Measurements from ENCODE around the gene NEDD8.
"Not testable (repeated sequence)": the region's sequence is repeated elsewhere in the genome, so short reads cannot be mapped to it uniquely, and the experiment has no call there.

Gene NEDD8

DNA sequence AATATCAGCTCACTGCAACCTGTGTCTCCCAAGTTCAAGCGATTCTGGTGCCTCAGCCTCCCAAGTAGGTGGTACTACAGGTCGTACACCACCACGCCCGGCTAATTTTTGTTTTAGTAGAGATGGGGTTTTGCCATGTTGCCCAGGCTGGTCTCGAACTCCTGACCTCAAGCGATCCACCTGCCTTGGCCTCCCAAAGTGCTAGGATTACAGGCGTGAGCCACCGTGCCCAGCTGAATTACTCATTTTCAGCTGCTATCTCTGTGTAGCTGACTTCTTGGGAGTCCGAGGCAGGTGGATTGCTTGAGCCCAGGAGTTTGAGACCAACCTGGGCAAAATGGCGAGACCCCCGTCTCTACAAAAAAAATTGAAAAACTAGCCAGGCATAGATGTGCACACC, 13.2 kb upstream of the NEDD8 start:
- not testable (repeated sequence) for DNase-seq

DNA sequence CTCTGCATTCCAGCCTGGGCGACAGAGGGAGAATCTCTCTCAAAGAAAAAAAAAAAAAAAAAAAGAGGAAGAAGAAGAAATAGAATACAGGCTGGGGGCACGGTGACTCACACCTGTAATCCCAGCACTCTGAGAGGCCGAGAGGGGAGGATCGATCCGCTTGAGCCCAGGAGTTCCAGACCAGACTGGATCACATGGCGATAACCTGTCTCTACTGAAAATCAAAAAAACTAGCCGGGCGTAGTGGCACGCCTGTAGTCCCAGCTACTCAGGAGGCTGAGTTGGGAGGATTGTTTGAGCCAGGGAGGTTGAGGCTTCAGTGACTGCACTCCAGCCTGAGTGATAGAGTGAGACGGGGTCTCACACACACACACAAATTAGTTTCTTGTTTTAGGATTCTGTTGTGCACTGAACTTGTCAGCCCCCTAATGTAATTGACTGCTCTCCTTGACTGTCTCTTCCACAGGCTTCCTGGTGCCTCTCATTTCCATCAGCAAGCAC, 11.2 kb upstream of the NEDD8 start:
- DNase-seq, result no peak

DNA sequence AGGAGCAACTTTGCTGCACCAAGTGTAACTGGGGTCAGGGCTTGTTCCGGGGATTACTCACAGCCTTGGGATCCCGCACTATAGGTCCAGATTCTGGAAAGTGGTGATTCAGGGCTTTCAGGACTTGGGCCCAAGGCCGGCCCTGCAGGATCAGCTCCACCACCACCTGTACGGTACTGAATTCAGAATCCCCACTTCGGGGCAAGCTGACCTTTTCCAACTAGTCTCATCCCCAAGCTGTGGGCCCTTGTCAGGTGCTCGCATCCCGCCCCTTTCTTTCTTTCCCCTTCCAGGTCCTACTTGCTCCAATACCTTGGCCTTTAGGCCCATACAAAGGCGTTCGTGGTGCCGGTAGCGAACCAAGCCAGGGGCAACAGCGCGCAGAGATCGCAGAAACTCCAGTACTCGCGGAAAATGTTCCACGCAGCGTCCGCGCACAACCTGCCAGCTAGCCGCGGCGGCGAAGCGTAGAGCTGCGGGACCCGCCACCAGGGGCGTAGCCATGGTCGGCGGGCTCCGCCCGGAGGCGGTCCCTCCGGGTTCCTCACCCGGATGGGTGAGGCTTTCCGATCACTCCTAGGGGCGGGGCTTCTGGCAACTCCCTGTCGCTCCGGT, 9.8 kb upstream of the NEDD8 start:
- DNase-seq, result peak; percentile 96

DNA sequence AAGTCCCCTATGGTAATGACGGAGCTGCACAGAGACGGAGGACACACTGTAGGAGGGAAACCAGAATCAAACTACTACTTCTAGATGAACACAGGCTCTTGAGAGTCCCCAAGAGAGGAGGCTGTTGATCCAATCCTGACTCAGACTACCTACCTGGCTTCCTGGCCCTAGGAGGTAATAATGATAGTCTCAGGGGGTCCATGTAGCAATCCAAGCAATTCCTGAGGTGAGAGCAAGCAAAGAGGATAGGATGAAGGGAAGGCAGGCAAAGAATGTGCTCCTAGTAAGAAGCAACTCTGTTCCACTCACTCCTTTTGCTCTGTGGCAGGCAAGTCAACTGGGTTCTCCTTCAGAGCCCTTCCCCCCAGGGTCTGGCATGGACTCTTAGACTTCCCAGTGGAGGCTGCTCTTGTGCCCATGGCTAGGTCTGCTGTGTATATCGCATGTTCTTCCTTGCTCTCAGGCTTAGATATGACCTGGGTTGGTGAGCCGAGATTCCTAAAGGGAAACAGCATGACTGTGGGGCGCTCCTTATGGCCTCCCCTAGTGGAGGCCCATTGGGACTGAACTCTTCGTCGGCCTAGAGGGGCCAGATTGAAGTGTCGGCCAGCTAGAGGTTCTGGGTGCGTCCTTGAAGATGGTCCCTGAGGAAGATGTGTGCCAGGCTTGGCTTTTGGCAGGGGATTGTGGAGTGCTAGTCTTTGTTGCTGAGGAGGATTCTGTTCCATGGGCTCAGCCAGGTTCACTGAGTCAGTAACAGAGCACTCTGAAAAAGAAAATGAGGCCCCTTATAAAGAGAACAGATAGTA, 8.1 kb upstream of the NEDD8 start:
- DNase-seq, result no peak

DNA sequence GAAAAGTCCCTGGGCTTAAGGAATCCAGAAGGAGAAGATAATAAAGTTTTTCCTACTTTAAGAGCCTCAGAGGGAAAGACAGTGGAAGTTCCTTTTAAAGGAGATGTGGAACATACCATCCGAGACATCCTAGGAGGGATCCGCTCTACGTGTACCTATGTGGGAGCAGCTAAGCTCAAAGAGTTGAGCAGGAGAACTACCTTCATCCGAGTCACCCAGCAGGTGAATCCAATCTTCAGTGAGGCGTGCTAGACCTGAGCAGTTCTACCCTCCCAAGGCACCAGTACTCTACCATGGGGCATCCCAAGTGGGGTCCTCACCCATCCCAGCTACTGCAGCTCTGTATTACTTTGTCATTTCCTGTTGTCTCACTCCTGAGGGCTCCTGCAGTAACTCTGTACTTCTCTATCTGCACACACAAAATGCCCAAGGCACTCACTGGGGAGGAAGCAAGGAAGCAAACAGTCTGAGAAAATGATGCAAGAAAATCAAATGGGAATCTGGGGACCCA, 6.4 kb upstream of the NEDD8 start:
- no peak for DNase-seq

DNA sequence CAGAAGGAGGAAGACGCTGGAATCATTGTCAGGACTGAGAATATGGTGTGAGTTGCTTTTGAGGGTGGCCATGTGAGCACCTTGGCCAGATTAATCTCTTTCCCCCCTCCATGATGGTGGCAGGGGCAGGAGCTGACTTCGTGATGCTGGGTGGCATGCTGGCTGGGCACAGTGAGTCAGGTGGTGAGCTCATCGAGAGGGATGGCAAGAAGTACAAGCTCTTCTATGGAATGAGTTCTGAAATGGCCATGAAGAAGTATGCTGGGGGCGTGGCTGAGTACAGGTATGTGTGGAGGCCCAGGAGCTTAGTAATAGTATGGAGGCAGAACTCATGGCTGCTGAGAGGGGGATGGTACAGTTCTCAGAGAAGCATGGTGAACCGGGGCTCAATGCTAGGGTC, 6.0 kb upstream of the NEDD8 start:
- DNase-seq, result no peak

DNA sequence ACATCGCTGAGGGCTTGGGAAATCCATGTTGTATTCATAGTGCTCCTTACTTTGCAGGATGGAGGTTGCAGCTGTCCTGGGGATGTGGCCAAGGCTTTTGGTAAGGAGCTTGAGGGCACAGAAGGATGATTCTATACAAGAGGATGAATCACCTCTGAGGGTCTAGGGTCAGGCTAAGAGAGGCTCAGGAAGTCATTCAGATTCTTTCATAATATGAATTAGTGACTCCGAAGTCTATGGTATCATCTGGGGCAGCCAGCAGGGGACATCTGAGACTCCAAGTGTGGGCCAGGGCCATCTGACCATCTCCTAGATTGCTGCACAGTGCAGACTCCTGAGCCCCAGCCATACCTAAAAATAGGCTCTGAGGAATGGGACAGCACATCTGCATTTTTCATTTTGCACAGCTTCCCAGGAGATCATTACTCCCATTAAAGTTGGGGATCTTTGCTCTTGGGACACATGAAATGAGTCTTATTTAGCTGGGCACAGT, 5.3 kb upstream of the NEDD8 start:
- DNase-seq, result no peak

DNA sequence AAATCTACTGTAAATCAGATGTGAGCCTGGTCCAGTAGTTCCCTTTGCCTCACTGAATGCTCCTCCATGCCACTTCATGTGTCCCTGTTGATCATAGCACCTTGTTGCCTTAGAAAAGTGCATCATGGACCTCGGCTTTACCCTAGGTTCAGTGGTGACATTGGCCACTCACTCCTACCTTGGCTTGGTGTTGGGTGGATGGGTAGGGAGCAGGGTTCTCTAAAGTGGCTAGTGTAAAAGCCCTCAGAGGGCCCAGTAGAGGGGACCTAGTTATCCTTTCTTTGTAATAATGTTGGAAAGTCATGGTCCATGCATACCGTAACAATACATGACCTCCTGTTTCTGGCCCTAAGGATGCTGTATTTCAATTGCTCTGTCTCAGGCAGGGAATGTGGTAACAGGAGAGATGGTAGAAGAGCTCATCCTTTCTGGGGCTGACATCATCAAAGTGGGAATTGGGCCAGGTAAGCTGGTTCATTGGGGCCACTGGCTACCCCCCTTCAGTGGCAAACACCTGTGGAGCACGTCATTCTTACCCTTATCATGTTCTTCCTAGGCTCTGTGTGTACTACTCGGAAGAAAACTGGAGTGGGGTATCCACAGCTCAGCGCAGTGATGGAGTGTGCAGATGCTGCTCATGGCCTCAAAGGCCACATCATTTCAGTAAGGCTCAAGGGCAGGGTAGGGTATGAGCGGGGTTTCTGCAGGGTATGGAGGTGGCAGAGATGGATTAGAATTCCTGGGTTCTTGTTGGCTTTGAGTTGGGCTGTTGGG, 4.7 kb upstream of the NEDD8 start:
- DNase-seq, result no peak

DNA sequence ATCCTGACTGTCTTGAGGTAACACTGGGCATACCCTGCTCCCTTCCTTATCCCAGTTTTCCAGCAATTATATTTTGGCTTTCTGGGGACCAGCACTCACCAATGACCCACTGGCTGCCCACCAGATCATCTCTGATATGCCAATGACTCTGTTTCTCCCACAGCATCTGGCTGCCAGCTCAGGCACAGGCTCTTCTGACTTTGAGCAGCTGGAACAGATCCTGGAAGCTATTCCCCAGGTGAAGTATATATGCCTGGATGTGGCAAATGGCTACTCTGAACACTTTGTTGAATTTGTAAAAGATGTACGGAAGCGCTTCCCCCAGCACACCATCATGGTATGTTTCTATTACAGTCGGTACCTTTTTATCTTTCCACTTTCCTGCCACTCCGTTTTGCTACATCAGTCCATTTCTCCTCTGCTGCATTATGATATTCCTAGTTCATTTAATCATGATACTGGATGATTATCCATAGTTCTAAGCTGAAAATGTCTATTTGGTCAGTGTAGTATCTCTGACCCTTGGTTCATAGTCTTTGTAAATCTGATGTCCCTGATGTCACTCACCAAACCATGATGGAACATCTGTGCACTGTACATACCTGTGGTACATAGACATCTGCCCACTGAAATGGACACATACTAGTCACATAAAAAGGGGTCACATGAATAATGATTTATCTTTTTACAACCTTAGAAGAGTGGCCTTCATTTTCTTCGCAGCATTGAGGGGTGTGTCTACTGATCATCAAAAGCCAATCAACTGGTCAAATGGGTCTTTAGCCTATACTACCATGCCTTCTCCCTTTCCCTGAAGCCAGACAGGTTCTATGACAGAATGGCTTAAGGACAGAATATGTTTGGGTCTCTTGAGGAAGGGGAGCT, 3.9 kb upstream of the NEDD8 start:
- DNase-seq, result no peak

DNA sequence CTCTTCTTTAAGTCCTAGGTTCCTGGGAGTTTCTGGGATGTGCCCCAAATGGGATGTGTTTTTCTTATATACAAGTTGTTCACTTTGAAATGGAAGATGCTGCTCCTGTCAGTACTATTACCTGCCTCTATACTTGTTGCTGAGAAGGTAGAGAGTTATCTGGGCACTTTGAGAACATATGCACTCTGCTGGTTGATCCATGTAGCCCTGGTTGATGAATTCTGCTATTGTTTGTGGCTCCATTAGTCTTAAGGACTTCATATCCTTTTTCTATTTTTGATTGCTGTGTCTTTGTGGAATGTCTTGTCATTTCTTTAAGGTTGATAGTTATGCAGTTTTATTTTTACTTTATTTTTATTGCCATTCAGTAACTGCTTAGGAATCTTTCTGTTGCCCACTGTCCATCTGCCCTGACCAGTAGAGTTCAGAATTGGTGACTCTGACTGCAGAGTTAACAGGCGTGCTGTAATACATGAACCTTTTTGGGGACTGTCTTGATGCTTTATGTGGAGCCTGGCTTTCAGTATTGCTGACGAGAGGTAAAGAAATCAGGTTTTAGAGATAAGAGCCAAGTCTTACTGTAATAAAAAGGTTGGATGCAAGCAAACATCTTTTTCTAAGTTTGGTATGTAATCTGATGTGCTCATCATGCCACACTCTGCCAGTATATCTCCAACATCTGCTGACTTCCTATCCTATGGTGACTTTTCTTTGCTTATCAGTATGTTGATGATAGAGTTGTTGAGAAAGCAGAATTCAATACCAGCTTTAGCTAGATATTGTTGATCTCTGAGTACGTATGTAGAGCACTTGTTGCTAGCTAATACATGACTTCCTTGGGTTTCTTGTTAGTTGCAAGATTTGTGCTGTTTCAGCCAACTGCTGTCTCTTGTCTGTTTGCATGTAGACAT, 2.2 kb upstream of the NEDD8 start:
- DNase-seq, result no peak

DNA sequence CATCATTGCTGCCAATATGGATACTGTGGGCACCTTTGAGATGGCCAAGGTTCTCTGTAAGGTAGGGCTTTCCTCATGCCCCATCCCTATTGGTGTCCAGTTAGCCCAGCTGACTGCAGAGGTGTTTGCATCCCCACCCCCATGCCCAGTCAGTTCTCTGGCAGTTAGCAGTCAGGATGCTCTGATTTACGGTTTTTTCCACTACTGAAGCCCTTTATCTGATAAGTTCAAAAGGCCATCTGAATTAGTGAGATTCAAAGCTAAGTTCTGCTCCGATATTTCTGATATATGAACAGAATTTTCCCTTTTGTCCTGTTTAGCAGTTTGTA, 1.3 kb upstream of the NEDD8 start:
- DNase-seq, result no peak

DNA sequence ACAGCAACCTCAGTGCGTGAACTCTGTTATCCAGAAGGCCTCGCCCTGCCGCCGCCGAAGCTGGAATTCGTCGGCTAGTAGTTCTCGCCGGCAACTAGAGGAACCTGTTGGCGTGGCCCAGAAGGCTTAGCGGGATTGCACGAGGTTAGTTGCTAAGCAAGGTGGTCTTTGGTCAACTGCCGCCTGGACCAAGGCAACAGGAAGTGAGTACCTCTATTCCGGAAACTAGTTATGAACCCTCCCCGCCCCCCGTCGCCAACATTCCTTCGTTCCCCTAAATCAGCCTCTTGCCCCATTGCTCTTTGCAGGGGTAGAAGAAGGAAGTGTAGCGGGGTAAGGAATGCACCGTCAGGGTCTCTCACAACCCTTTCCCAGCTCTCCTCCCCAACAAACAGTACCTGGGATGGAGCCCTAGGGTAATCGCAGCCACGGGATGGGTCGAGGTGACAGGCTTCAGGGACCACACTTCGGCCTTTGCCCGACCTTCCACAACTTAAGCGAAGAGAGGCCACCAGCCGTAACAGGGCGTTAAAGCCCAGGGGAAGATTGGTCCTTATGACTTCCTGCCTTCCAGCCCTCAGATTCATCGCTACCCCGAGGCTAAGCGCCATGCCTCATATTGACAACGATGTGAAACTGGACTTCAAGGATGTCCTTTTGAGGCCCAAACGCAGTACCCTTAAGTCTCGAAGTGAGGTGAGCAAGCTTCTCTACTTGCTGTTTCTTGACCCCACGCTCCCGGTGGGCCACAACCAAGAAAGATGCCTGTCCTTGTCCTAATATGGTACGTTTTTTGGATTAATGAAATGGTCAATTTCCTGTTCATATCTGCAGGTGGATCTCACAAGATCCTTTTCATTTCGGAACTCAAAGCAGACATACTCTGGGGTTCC, 724 bp upstream of the NEDD8 start, which contains the start of gene GMPR2:
GMPR2 (plus strand) TSS at position 285 of the 893 bp plus-strand sequence; CDS start at position 610, 325 bp downstream.
- DNase-seq, result no peak

DNA sequence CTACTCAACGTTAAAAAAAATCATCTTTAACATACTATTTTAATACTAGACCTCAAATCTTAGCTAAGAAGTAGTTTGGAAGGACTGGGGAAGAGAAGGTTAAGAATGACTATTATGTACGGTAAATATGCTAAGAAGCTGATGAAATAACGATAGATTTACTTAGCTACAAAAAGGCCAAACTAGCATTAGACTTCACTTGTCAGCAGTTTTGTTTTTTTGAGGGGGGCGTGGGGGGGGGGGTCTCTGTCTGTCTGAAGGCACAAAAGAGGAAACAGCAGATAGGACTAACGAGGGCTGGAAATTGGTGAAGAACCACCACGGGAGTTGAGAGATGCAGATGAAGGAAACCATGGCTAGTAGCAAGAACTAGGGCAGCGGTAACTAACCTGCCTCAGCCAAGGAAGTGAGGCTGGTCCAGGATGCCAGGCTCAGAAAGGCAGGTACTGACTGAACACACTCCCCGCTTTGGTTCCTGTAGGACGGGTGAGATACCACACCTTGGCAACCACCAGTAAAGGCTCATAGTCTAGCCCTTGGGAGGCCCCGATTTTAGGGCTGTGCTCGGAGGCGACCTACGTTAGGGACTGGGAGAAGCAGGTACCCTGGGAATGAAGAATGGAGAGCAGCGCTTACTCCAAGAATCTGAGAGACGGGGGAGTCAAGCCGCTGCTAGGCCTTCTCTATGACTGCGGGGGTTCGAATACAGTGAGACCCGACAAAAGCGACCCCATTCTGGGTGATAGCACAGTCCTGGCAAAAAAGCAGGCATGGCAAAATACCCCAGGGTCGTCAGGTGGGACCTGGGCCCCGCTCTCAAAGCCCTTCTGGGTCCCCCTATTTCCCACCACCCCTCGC, 675 bp downstream of the NEDD8 start:
- no peak for DNase-seq

DNA sequence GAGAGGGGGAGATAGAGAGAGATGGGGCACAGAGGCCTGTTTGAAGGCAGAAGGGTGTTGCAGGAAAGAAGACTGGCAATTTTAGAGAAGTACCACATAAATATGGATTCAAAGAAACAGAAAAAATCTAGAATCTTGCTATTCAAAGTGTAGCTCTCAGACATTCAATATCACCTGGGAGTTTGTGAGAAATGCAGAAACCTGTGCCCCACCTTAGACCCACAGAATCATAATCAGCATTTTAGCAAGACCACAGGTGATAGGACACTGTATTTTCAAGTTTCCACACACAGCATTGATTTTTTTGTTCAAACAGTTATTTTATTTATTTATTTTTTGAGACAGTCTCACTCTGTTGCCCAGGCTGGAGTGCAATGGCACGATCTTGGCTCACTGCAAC, 3.3 kb downstream of the NEDD8 start:
- DNase-seq, result no peak

DNA sequence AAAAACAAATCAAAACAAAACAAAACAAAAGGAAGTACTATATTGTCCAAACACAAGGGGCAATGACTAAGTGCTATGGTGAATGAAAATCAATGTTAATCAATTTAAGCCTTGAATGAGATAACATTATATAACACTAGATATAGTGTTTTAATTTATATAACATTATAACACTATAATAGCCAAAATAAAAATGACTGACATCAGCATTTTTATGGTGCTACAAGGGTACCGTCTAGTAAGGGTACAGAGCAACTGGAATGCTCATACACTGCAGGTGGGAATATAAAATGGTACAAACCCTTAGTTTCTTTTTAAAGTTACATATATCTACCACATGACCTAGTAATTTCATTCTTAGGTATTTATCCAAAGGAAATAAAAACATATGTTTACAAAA, 5.7 kb downstream of the NEDD8 start:
- DNase-seq, result no peak

DNA sequence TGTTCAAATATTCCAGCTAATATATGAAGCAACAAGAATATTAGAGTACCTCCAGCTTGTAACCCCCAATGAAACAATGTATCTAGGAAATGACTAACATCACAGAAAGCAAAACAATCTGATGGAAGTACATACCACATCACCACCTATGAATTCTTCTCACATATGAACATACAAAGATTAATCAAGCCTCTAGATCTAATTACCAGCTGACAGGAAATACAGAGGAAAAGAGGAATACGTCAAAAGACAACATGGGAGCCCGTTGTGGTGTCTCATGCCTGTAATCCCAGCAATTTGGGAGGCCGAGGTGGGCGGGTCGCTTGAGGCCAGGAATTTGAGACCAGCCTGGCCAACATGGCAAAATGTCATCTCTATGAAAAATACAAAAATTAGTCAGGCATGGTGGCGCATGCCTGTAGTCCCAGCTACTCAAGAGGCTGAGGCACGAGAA, 7.5 kb downstream of the NEDD8 start:
- DNase-seq, result no peak

DNA sequence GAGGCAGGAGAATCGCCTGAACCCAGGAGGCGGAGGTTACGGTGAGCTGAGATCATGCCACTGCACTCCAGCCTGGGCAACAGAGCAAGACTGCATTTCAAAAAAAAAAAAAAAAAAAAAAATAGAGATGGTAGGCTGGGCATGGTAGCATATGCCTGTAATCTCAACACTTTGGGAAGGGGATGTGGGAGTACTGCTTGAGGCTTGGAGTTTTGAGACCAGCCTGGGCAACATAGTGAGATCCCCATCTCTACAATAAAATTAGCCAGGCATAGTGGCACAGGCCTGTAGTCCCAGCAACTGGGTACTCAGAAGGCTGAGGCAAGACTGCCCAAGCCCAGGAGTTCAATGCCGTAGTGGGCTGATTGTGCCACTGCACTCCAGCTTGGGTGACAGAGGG, 9.2 kb downstream of the NEDD8 start:
- DNase-seq, result not testable (repeated sequence)

DNA sequence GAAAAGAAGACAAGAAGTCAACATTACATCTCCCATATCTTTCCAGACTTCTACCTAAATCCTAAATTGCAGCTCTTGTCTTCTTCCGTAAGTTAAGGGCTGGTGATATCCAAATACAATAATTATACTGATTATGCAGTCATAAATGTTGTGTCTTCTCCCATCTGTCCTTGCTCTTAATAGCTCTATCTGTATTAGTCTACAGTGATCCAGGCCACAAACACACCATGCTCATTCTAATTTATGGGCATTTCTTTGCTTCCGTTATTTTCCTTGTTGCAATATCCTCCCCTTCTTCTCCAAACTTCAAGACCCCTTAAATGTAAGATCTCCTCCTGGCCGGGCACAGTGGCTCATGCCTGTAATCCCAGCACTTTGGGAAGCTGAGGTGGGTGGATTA, 12.6 kb downstream of the NEDD8 start:
- no peak for DNase-seq

DNA sequence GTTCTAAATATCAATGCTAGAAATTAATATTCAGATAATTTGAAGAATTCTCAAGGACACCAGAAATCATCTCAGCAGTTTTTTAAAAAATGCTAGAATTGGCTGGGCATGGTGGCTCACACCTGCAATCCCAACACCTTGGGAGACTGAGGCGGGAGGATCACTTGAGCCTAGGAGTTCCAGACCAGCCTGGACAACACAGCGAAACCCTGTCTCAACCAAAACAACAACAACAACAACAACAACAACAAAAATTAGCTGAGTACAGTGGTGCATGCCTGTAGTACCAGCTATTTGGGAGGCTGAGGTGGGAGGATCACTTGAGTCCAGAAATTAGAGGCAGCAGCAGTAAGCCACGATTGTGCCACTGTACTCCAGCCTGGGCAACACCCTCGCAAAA, 13.1 kb downstream of the NEDD8 start:
- DNase-seq, result no peak
